IPS-15b (cell line): ENCODE data around the gene GJA9.
"Not testable (repeated sequence)": the region's sequence is repeated elsewhere in the genome, so short reads cannot be mapped to it uniquely, and the experiment has no call there.

Experiments
- H3K27me3 ChIP-seq: one replicate; pipeline ENCODE4 v1.6.1; 2013; ENCODE audit warnings: low read length; ENCODE audit not compliant: control insufficient read depth, insufficient read depth
- H3K36me3 ChIP-seq: one replicate; pipeline ENCODE4 v1.6.1; 2013; ENCODE audit warnings: low read length; ENCODE audit not compliant: control insufficient read depth, insufficient read depth
- H3K4me1 ChIP-seq: one replicate; pipeline ENCODE4 v1.6.1; 2013; ENCODE audit warnings: mild to moderate bottlenecking, low read length; ENCODE audit not compliant: control insufficient read depth, insufficient read depth
- H3K4me3 ChIP-seq: one replicate; pipeline ENCODE4 v1.5.1; 2013; ENCODE audit warnings: low read depth, low read length
- H3K9ac ChIP-seq: one replicate; pipeline ENCODE4 v1.6.1; 2013; ENCODE audit warnings: low read depth, mild to moderate bottlenecking, low read length
- H3K9me3 ChIP-seq: one replicate; pipeline ENCODE4 v1.6.1; 2013; ENCODE audit warnings: mild to moderate bottlenecking, low read length; ENCODE audit not compliant: control insufficient read depth, insufficient read depth

GJA9 gene

DNA sequence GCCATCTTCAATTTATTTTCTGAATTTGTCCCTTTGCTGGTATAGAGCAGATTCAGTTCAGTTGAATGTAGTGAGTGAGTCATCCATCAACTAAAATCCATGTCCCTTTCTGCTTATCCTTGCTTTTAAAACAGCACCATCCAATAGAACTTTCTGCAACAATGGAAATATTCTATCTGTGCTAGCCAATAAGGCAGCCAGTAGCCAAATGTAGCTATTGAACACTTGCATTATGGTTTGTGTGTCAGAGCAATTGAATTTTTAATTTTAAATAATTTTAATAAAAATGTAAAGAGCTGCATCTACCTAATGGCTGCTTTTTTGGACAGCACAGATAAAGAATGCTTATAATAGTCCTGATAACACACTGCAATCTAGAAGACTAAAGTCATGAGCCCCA, at the start of gene GJA9:
GJA9 (minus strand) TSS at position 101 of the 400 bp plus-strand sequence. CDS start 5,489 bp downstream, outside the sequence.
- Histone ChIP-seq H3K4me1 (peaks cover 1% of the 10 kb centered on the region), H3K4me3 (no peak within 1 kb of the TSS), H3K36me3 (no peaks in the 10 kb centered on the region), H3K9ac (no peak within 1 kb of the TSS), H3K9me3 (no peaks in the 10 kb centered on the region), H3K27me3 (no peaks in the 10 kb centered on the region)

GRCh38 chr1:38929476-38929875, 48.1 kb upstream of the GJA9 start:
- no peaks in the 10 kb centered on the region for H3K9me3 ChIP-seq
- no peaks in the 10 kb centered on the region for H3K27me3 ChIP-seq
- H3K9ac ChIP-seq, result no peak overlapping the region
- H3K36me3 ChIP-seq, result no peaks in the 10 kb centered on the region
- peaks cover 3% of the 10 kb centered on the region for H3K4me1 ChIP-seq
- H3K4me3 ChIP-seq, result no peak overlapping the region

DNA sequence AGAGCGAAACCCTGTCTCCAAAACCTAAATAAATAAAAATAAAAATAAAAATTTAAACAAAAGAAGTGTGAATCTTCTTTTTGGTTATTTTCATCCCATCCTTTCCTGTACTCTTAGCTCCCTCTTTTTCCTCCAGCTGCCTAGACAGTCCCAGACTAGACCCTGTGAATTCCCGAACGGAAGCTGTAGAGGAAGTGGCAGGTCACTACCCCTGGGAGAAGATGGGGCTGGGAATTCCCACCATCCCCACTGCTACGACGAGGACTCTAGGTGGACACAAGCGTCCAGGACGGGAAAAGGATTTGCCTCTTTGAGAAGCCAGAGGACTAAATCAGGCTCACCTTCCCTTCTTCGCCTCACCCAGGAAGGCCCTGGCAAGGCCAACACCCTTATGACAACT, 47.7 kb upstream of the GJA9 start:
- Histone ChIP-seq H3K4me3 (no peak overlapping the region), H3K9me3 (no peaks in the 10 kb centered on the region), H3K4me1 (peaks cover 3% of the 10 kb centered on the region), H3K9ac (peak overlapping the region; percentile 47), H3K36me3 (no peaks in the 10 kb centered on the region), H3K27me3 (no peaks in the 10 kb centered on the region)

DNA sequence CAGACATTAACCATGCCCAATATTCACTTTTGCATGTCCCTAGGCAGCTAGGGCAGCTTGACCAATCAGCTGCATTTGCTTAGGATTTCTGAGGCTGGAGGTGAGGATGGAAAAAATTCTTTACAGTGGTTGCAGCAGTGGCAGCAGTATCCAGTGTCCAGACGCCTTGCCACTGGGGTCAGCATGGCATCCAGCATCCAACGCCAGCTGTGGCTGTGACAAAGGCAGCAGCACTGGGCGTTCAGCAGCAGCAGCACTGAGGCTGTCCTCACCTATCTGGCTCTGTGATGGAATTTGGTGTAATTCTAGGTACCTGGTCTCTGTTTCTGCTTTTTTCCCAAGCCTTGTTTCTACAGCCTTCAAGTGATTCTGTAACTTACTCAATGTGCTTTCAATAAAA, 44.7 kb upstream of the GJA9 start:
- no peaks in the 10 kb centered on the region for H3K27me3 ChIP-seq
- no peaks in the 10 kb centered on the region for H3K36me3 ChIP-seq
- H3K9ac ChIP-seq, result no peak overlapping the region
- H3K4me1 ChIP-seq, result peaks cover 3% of the 10 kb centered on the region
- H3K9me3 ChIP-seq, result no peaks in the 10 kb centered on the region
- no peak overlapping the region for H3K4me3 ChIP-seq

- Histone ChIP-seq H3K27me3 (no peaks in the 10 kb centered on the region), H3K4me1 (peaks cover 3% of the 10 kb centered on the region), H3K36me3 (no peaks in the 10 kb centered on the region), H3K9me3 (no peaks in the 10 kb centered on the region), H3K4me3 (no peak overlapping the region), H3K9ac (no peak overlapping the region)
These were observed 44.0 kb upstream of the GJA9 start for GRCh38 chr1:38925391-38925790.

- Histone ChIP-seq H3K9ac (no peak overlapping the region), H3K4me3 (no peak overlapping the region), H3K4me1 (no peaks in the 10 kb centered on the region), H3K27me3 (no peaks in the 10 kb centered on the region), H3K9me3 (no peaks in the 10 kb centered on the region), H3K36me3 (no peaks in the 10 kb centered on the region)
These were observed 42.2 kb upstream of the GJA9 start for GRCh38 chr1:38923607-38924006.

DNA sequence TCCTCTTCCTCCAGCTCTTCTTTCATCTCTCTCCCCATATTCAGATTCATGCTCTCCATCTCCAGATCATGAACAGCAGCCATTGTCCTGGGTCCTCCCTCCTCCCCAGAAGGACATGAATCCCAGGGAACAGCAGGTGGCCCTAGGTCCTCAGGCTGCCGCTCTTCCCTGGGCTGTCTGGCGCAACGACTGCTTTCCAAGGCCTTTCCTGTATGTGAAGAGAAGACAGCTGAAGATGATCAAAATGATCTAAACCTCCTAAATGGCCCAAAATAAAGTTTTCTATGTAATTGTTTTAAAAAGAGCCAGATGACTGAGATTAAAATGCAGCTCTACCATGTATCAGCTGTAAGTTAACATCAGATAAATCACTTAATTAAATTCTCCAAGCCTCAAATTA, 37.7 kb upstream of the GJA9 start:
- H3K4me1 ChIP-seq, result no peaks in the 10 kb centered on the region
- no peak overlapping the region for H3K4me3 ChIP-seq
- H3K9ac ChIP-seq, result no peak overlapping the region
- no peaks in the 10 kb centered on the region for H3K9me3 ChIP-seq
- no peaks in the 10 kb centered on the region for H3K36me3 ChIP-seq
- H3K27me3 ChIP-seq, result no peaks in the 10 kb centered on the region

DNA sequence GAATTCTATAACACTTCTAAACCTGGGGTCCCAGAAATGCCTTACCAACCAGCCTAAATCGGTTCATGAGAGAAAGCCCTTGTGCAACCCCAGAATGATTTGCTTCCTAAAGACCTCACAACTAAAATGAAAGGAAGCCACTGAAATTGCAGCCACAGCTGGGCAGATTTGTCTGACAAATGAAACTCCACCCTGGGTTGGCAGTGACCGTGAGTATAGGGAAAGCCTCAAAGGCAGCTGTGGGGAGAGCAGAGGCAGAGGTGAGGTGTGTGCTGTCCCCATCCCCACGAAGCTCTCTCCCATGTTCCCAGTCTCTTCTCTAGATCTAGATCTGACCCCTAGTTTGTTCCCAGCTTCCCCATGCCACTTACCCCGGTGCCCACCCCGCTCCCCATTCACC, 37.2 kb upstream of the GJA9 start:
- Histone ChIP-seq H3K36me3 (no peaks in the 10 kb centered on the region), H3K9me3 (no peaks in the 10 kb centered on the region)

DNA sequence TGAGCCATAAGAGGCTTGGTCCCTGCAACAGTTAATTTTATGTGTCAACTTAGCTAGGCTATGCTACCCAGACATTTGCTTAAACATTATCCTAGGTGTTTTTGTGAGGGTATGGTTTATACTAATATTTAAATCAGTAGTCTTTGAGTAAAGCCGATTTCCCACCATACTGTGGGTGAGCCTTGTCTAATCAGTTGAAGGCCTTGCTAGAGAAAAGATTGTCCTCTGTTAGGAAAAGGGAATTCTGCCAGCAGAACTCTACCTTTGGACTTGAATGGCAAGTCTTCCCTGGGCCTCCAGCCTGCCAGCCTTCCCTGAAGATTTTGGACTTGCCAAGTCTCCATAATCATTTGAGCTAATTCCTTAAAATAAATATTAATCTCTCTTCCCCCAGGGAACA, 36.4 kb upstream of the GJA9 start:
- no peak overlapping the region for H3K4me3 ChIP-seq
- no peaks in the 10 kb centered on the region for H3K4me1 ChIP-seq
- H3K36me3 ChIP-seq, result no peaks in the 10 kb centered on the region
- H3K9ac ChIP-seq, result no peak overlapping the region
- no peaks in the 10 kb centered on the region for H3K9me3 ChIP-seq
- no peaks in the 10 kb centered on the region for H3K27me3 ChIP-seq

More for the DNA sequence above, 37.2 kb upstream of the GJA9 start:
- Histone ChIP-seq H3K4me1 (no peaks in the 10 kb centered on the region), H3K4me3 (no peak overlapping the region), H3K27me3 (no peaks in the 10 kb centered on the region), H3K9ac (no peak overlapping the region)

- Histone ChIP-seq H3K9ac (no peak overlapping the region), H3K4me1 (no peaks in the 10 kb centered on the region), H3K4me3 (no peak overlapping the region), H3K36me3 (no peaks in the 10 kb centered on the region), H3K9me3 (no peaks in the 10 kb centered on the region), H3K27me3 (no peaks in the 10 kb centered on the region)
These were observed 36.0 kb upstream of the GJA9 start for GRCh38 chr1:38917337-38917736.

DNA sequence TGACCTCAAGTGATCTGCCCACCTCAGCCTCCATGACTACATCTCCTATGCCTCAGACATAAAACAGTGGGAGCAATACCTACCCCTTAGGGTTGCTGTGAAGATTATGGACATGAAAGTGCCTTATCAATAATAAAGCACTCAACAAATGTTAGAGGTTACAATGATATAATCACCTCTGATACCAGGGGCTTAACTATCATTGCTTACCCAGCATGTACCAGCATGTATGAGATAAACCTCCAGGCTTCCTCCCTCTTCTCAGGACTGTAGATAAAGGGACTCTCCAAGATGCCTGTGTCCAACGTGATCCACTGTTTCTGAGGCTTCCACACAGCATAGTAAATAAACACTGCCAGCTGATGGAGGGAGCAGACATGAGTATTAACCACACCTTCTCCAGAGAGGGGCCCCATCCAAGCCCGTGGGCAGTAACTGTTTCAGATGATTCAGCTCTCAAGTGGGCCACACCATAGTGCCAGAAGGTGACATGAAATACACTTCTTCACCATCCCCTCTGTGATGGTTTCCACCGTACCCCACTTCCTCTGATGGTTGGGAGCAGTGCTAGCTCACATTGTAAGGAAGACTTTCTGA, 34.1 kb upstream of the GJA9 start:
- Histone ChIP-seq H3K27me3 (no peaks in the 10 kb centered on the region), H3K36me3 (no peaks in the 10 kb centered on the region), H3K4me3 (no peak overlapping the region), H3K9me3 (no peaks in the 10 kb centered on the region), H3K4me1 (no peaks in the 10 kb centered on the region), H3K9ac (no peak overlapping the region)

DNA sequence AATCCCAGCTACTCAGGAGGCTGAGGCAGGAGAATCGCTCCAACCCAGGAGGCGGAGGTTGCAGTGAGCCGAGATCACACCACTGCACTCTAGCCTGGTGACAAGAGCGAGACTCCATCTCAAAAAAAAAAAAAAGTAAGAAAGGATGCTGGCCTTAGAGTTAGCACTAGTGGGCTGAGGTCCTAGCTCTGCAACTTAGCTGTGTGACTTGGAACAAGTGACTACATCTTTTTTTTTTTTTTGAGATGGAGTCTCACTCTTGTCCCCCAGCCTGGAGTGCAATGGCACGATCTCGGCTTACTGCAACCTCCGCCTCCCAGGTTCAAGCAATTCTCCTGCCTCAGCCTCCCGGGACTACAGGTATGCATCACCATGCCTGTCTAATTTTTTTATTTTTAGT, 33.5 kb upstream of the GJA9 start:
- H3K4me3 ChIP-seq, H3K9ac ChIP-seq, H3K4me1 ChIP-seq, H3K36me3 ChIP-seq, H3K9me3 ChIP-seq, H3K27me3 ChIP-seq: not testable (repeated sequence)
